Umbilical cord (tissue), 2 donors: ENCODE data around the gene FOSB. TPM values are rescaled to one million over a fixed set of nuclear protein-coding genes. Genes with fewer than 3 reads are reported as not detected.

Experiments
- DNase-seq: peaks from one replicate; pipeline ENCODE4 v3.0.0-alpha.2; 2015; ENCODE audit warnings: low spot score
- total RNA-seq: library from RNA; depleted of rRNA; stranded (reverse); fragments of >200 nt; gene quantifications from one replicate; pipeline ENCODE4 v1.2.3, GENCODE V29; 2014; ENCODE audit warnings: low replicate concordance; ENCODE audit not compliant: insufficient read depth

FOSB gene
- total RNA-seq, 1 donor from 2014 or later: 357 TPM

- no peak for DNase-seq
Measured at GRCh38 chr19:45442408-45442777, 25.4 kb upstream of the FOSB start.

- peak; percentile 67 for DNase-seq
Measured at GRCh38 chr19:45442778-45443461, 24.9 kb upstream of the FOSB start.

- peak; percentile 94 for DNase-seq
Measured at GRCh38 chr19:45443462-45444317, 24.1 kb upstream of the FOSB start.

GRCh38 chr19:45444318-45445041 lies 23.3 kb upstream of the FOSB start:
- peak; percentile 92 for DNase-seq

- no peak for DNase-seq
Measured at GRCh38 chr19:45445139-45445538, 22.7 kb upstream of the FOSB start.

GRCh38 chr19:45446295-45446694 lies 21.5 kb upstream of the FOSB start:
- no peak for DNase-seq

GRCh38 chr19:45446944-45447343 lies 20.9 kb upstream of the FOSB start:
- DNase-seq: peak; percentile 75

- no peak for DNase-seq
Measured at GRCh38 chr19:45448425-45448756, 19.4 kb upstream of the FOSB start.

- no peak for DNase-seq
Measured at GRCh38 chr19:45448887-45449299, 18.9 kb upstream of the FOSB start.

- DNase-seq: no peak
Measured at GRCh38 chr19:45450012-45450333, 17.8 kb upstream of the FOSB start.

- peak; percentile 70 for DNase-seq
Measured at GRCh38 chr19:45451131-45451849, 16.5 kb upstream of the FOSB start.

GRCh38 chr19:45451850-45452387 lies 15.9 kb upstream of the FOSB start:
- no peak for DNase-seq

- peak; percentile 98 for DNase-seq
Measured at GRCh38 chr19:45455707-45456499, 11.9 kb upstream of the FOSB start.

- DNase-seq: no peak
Measured at GRCh38 chr19:45456500-45456815, 11.3 kb upstream of the FOSB start.

- DNase-seq: no peak
Measured at GRCh38 chr19:45457776-45458175, 10.0 kb upstream of the FOSB start.

- no peak for DNase-seq
Measured at GRCh38 chr19:45460807-45461347, 6.9 kb upstream of the FOSB start.

- no peak for DNase-seq
Measured at GRCh38 chr19:45462174-45462573, 5.6 kb upstream of the FOSB start.

GRCh38 chr19:45463241-45463640 lies 4.6 kb upstream of the FOSB start:
- DNase-seq: no peak

- no peak for DNase-seq
Measured at GRCh38 chr19:45464274-45464673, 3.5 kb upstream of the FOSB start.

- DNase-seq: no peak
Measured at GRCh38 chr19:45464852-45465441, 2.8 kb upstream of the FOSB start.

- DNase-seq: no peak
Measured at GRCh38 chr19:45467115-45467455, 711 bp upstream of the FOSB start.
